Sigmoid colon (tissue), 3 donors: ENCODE results near the gene PHLDB2.

Source experiments
- POLR2A ChIP-seq, 2 donors: fragments of 450-650 bp; IDR thresholded peaks; one replicate each; pipeline ENCODE4 v1.6.1; 2016; ENCODE audit warnings: antibody characterized with exemption in 2 of 2, mild to moderate bottlenecking in 2 of 2, moderate library complexity in 2 of 2
- TF ChIP-seq, protein P1 (sequence below), 4 experiments: fragments of 450-650 bp in 3 of 4; fragments of 200-600 bp in 1 of 4; IDR thresholded peaks; one replicate each; pipeline ENCODE4 v1.5.1; 2016 to 2019; ENCODE audit warnings: antibody characterized with exemption in 4 of 4, mild to moderate bottlenecking in 3 of 4, moderate library complexity in 2 of 4

DNA sequence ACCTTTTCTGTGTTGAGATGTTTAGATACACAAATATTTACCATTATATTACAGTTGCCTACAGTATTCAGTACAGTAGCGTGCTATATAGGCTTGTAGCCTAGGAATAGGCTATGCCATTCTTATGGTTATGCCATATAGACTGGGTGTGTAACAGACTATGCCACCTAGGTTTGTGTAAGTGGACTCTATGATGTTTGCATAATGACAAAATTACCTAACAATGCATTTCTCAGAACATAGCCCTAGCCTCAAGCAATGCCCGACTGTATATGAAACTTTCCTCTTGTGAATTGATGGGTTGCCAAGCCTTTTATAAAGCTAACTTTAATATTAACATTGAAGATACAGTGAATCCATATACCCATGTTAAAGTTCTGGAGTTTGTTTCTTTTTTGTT lies 10.3 kb upstream of the PHLDB2 start:
- TF ChIP-seq, protein P1, sequence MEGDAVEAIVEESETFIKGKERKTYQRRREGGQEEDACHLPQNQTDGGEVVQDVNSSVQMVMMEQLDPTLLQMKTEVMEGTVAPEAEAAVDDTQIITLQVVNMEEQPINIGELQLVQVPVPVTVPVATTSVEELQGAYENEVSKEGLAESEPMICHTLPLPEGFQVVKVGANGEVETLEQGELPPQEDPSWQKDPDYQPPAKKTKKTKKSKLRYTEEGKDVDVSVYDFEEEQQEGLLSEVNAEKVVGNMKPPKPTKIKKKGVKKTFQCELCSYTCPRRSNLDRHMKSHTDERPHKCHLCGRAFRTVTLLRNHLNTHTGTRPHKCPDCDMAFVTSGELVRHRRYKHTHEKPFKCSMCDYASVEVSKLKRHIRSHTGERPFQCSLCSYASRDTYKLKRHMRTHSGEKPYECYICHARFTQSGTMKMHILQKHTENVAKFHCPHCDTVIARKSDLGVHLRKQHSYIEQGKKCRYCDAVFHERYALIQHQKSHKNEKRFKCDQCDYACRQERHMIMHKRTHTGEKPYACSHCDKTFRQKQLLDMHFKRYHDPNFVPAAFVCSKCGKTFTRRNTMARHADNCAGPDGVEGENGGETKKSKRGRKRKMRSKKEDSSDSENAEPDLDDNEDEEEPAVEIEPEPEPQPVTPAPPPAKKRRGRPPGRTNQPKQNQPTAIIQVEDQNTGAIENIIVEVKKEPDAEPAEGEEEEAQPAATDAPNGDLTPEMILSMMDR (IDR thresholded peaks at IDR 0.05), result no peak
- no peak for TF ChIP-seq POLR2A (IDR thresholded peaks at IDR 0.05)
